Activated effector memory CD4-positive, alpha-beta T cell treated with anti-CD3 and anti-CD28 coated beads, Interleukin-2, amount 50 U/mL, for 16 hours (primary cell): Measurements from ENCODE around the gene CYB5B.
A peak's percentile ranks its signal among the peaks of the same experiment; 100 is the strongest.

ENCODE experiments used
- DNase-seq: peaks from one replicate; pipeline ENCODE4 v3.0.0-alpha.2; 2020

The CYB5B gene, protein sequence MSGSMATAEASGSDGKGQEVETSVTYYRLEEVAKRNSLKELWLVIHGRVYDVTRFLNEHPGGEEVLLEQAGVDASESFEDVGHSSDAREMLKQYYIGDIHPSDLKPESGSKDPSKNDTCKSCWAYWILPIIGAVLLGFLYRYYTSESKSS

GRCh38 chr16:69424053-69424934, at the start of gene CYB5B:
Gene CYB5B (plus strand): TSS chr16:69424619. CDS start chr16:69424684, 65 bp downstream.
- DNase-seq: peak; percentile 97

DNA sequence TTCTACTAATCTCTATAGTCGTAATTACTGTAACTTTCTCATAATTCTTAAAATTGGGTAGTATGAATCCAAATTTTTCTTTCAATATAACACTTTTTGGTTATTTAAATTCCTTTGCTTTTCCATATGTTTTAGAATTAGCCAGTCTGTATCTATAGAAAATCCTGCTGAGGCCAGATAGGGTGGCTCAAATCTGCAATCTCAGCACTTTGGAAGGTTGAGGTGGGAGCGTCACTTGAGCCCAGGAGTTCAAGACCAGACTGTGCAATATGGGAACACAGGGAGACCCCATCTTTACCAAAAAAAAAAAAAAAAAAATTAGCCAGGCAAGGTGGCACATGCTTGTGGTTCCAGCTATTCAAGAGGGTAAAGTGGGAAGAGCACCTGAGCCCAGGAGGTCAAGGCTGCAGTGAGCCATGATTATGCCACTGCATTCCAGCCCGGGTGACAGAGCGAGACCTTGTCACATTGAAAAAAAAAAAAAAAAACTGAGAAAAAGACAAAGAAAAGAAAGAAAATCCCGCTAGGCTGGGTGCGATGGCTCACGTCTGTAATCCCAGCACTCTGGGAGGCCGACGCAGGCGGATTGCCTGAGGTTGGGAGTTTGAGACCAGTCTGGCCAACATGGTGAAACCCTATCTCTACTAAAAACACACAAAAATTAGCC, 47.9 kb upstream of the CYB5B start:
- no peak for DNase-seq

GRCh38 chr16:69378036-69378435, 46.4 kb upstream of the CYB5B start:
- no peak for DNase-seq

DNA sequence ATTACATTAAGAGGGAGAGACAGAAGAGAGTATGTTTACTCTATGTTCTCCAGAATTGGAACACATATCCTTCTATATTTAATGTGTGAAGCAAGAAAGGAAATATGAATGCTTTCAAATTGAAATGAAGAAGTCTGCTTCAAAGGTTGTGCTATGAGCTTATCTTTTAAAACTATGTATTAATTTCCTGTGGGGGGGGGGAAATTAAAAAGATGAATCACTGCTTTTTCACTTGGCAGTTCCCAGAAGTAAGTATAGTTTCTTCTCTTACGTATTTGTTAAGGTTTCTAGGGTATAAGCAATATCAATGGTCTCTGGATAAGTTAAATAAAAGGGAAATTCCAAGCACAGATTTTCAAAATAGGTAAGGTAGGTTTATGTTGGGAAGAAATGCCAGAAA, 45.7 kb upstream of the CYB5B start:
- no peak for DNase-seq

GRCh38 chr16:69381231-69381630, 43.2 kb upstream of the CYB5B start:
- DNase-seq: no peak

DNA sequence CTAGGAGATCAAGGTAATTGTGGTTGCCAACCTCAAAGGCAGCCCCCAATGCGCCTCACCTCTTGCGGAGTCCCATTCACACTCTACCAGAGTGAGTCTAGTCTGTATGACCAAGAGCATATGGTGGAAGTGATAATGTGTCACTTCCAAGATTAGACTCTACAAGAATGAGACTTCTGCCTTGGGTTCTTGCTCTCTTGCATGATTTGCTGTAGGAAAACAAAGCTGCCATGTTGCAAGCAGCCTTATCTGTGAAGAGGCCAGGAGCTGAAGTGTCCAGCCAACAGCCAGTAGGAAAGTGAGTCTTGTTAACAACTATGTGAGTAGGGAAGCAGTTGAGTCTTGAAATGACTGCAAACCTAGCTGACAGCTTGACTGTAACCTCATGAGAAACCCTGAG, 42.0 kb upstream of the CYB5B start:
- no peak for DNase-seq

DNA sequence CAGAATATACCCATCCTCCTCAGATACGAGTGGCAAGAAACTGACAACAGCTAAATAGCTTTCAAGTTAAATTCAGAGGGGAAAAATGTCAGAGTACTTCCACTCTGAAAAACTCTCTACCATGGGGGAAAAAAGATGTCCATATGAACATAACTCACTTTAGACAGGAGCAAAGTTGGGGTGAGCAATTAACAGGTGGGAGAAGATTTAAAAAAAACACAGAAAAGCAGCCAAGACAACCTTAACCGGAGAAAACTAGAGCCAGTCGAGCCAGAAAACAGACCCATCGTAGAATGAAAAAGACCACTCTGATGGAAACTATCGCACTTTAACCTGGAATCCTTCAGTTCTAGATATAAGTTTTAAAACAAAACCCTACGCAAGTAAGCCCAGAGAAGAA, 39.4 kb upstream of the CYB5B start:
- DNase-seq: no peak

GRCh38 chr16:69386596-69386995, 37.8 kb upstream of the CYB5B start:
- DNase-seq: no peak

DNA sequence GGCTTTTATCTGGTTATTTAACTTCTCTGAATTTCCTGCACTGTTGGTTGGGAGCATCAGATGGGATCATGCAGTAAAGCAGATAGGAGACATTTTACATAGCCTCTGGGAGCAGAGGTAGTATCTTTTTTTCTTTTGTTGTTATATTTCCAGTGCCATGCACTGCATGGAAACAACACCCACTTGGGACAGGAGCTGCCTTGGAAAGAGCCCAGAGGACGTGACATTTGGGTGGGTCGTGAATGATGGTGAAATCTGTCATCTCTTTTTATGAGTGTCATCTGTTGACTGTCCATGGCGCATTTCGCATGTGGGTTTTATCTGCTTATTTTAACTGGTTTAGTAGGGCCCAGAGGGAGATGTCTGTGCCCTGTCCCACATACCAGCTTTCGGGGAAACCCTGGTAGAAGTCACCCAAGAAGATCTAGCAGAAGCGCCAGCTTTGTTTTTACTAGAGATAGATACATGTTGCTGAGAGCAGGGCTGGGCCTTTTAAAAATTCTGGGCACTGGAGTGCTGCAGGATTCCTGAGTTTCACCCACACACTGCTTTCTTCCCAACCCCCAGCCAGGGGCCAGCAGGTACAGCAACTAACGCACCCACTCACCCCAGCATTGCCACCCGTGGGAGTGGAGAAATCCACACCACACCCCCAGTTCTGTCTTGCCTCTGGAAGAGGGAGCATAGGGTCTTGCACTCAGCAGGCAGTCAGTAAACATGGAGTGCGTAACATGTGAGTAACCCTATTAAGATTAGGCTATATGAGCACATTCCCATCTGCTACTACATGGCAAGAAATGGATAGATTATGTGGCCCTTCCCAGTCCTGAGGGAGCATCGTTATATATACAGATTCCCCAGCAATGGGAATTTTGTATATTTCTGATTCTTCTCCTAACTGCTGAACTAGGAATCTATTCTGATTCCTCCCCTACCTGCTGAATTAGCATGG, 30.2 kb upstream of the CYB5B start:
- no peak for DNase-seq

DNA sequence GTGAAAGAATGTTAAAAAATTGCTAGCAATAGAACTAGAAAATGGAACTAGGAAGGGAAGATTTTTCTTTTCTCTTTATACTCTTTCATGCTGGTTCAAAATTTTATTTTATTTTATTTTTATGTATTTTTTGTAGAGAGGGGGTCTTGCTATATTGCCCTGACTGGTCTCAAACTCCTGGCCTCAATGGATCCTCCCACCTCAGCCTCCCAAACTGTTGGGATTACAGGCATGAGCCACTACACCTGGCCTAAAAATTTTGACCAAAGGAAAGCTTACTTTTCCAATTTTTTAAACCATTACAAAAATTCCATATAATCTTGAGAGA, 28.6 kb upstream of the CYB5B start:
- no peak for DNase-seq

DNA sequence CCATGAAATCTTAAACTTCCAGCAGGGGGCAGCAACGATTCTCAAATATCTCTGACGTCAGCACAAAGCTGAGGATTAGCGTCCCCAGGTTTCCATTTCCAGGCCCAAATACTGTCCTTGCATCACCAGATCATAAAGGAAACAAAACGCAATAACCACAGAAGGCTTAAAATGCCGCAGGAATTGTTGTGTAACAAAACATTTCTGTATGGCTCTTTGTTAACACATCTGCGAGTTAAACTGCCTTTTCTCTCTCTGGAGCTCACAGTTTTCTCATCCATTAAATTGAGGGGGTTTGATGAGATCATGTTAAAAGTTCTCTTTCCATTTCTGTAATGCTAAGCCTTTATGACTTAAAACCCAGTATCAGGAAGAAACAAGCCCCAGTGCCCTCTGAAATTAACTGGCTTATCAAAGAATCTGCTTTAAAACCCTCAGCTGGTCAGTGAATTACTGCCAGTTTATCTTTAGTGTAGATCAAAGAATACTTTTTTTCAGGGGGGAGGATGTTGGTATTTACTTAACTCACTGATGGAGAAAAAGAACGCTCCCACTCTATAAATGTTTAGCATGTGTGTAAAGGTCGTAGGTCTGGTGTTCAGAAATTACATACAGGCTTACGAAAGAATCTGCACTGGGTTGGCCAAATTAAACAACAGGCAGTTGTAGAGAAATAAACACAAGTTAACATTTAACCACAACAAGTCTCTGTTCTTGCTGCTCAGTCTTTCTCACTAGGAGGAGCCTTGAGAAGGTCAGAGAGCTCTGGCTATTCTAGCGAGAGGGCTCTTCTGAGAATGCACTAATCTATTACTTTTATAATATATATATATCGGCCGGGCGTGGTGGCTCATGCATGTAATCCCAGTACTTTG, 28.0 kb upstream of the CYB5B start:
- peak; percentile 83 for DNase-seq

DNA sequence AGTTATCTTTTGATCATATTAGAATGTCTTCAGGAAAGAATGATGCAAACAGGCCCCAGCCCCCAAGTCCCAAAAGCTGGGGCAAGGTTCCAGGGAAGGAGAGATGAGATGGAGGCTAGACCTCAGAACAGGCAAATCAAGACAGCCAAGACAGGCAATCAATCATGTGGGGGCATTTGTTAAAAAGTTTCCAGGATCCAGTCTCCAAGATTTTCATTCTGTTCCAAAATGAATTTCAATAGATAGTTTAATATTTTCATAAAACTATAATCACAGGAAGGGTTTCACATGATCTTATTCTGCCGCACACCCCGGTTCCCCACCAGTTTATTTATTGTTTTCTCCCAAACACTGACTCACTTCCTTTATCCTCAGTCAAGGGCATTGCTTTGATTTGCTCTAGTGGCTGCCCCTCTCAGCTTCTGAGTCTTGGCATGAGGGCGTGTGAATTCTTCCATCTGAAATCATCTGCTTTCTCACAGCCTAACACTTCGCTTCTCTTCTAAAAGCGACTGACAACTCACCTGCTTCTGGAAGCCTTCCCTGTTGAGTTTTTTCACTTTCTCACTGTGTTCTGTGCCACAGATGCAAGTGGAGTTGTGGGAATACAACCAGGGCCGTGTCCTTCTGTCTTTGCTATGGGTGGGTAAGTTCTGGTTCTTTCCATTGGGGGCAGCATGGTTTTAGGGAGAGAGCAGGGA, 26.4 kb upstream of the CYB5B start:
- DNase-seq: no peak

DNA sequence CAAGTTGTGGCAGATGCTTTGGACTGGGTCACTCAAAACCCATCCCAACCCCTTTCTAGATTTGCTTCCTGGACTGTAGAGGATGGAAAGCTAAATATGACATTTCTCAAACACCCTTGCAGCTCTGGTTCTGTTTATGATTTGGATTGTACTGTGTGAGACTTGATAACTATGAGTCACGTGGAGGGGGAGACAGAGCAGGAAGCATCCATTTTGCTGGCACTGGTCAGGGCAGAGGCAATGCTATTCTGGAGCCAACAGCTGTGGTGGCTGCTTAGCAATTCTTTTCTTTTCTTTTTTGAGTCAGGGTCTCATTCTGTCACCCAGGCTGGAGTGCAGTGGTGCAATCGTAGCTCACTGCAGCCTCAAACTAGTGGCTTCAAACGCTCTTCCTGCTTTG, 25.1 kb upstream of the CYB5B start:
- no peak for DNase-seq

DNA sequence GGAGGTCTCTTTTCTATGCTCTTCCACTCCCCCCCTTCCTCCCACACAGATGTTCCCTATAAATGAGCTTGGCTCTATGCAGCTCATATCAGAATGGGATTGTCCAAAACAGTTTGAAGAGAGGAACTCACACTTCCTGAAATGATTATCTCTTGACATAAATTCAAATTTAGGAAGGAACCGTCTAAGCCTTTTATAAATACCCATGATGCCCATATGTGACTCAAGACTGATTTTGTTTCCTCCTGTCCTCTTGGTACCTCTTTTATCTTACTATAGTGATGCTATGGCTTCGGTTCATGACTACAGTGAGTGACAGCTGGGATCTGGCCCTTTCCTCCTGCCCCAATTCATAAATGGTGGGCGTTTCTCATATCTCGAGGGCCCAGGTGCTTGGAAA, 22.0 kb upstream of the CYB5B start:
- no peak for DNase-seq

GRCh38 chr16:69404275-69404805, 20.1 kb upstream of the CYB5B start:
- DNase-seq: no peak

GRCh38 chr16:69405326-69405725, 19.1 kb upstream of the CYB5B start:
- DNase-seq: no peak

DNA sequence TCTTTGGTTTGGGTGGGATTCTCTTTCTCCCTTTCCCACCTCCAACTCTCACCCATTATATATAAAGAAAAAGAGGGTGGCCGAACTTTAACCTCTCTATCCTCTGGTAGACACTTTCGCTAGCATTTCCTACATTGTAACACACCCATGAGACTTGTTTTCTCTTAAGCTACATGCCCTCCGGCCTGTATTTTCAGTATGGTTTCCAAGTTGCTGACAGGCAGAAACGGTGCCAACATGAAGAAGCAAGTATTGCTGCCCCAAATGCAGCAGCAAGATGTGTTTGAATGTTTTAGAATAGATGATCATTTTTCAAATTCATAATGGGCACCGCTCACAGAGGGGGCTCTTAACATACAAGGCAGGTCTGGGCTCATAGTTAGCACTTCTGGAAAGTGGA, 18.7 kb upstream of the CYB5B start:
- DNase-seq: no peak

DNA sequence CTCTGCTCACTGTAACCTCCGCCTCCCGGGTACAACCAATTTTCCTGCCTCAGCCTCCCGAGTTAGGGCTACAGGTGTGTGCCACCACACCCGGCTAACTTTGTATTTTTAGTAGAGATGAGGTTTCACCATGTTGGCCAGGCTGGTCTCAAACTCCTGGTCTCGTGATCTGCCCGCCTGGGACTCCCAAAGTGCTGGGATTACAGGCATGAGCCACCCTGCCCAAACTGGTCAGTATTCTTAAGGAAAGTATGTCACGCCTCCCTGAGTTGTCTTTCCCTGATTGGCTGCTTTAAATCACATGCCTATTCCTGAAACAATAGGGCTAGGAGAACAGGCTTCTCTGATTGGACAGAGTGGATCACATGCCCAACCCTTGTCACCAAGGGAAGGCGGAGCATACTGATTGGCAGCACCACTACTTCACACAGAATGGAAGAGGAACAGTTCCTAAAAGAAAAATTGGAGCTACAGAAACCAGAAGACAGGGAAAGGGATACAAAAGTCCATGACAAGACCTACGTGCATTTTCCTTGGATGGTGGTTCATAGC, 17.6 kb upstream of the CYB5B start:
- DNase-seq: no peak

DNA sequence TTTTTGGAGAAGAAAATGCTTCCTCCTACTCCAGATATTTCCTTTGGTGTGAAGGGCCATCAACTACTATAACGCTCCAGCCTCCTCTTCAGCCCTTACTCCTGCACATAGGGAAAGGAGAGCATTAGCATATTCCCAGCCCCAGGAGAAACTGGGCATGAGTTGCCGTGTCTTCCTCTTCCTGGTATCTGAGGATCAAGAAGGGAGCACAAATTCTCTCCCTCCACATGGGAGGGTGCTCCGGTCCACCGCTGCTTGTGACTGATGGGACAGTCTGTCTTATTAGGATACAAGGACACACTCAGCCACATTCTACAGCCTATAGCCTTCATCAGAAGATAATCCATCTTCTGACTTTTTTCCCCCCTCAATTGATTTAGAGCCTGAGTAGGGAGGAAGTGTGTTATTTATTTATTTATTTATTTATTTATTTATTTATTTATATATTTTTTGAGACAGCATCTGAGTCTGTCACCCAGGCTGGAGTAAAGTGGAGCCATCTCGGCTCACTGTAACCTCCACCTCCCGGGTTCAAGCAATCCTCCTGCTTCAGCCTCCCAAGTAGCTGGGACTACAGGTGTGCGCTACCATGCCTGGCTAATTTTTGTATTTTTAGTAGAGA, 16.6 kb upstream of the CYB5B start:
- DNase-seq: no peak

DNA sequence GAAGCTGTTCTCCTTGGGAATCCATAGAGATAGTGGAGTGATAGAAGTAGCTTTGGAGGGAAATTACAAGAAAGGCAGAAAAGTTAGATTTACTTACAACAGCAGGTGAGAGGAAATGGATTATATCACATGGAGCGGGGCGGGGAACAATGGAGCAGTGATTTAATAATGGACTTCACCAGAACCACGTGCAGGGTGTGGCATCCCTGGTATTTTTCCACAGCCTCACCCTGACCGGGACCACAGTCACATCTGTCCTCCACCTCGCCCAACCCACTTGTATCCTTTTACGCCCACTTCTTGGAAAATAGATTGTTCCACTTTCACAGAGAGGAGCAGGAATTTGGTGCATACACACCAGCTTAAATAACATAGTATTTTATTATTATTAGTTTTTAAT, 15.9 kb upstream of the CYB5B start:
- DNase-seq: no peak
